Heart left ventricle (tissue), 16 donors: Measurements from ENCODE around the gene ZNF140. TPM values are rescaled to one million over a fixed set of nuclear protein-coding genes. Genes with fewer than 3 reads are reported as not detected.

ENCODE experiments used
- ATAC-seq, 4 donors: fragments of 200-7000 bp; cut with Tn5 transposase; one replicate each; pipeline ENCODE4 v1.9.1; 2020 to 2022; ENCODE audit warnings: moderate library complexity in 4 of 4, mild to moderate bottlenecking in 3 of 4, moderate number of reproducible peaks in 1 of 4
- DNase-seq, 5 donors: peaks; one replicate each; pipeline ENCODE4 v3.0.0-alpha.2; 2020
- H3K27ac ChIP-seq, 12 donors: fragments of 200-600 bp; sonication (generic) in 4 of 12; one replicate each; pipeline versions ENCODE4 v1.5.0 to v1.8.0; 2016 to 2022; ENCODE audit warnings: mild to moderate bottlenecking in 2 of 12
- H3K27me3 ChIP-seq, 9 donors: fragments of 200-600 bp; sonication (generic) in 2 of 9; one replicate each; pipeline versions ENCODE4 v1.5.1 to v1.8.0; 2016 to 2022; ENCODE audit warnings: mild to moderate bottlenecking in 3 of 9
- H3K36me3 ChIP-seq, 9 donors: fragments of 200-600 bp; sonication (generic) in 2 of 9; one replicate each; pipeline versions ENCODE4 v1.5.0 to v1.8.0; 2018 to 2022; ENCODE audit warnings: mild to moderate bottlenecking in 2 of 9
- H3K4me1 ChIP-seq, 12 donors: fragments of 200-600 bp; sonication (generic) in 4 of 12; one replicate each; pipeline versions ENCODE4 v1.5.0 to v1.8.0; 2016 to 2022; ENCODE audit warnings: mild to moderate bottlenecking in 3 of 12
- H3K4me3 ChIP-seq, 12 donors: fragments of 200-600 bp; sonication (generic) in 4 of 12; one replicate each; pipeline versions ENCODE4 v1.5.0 to v1.8.0; 2017 to 2022; ENCODE audit warnings: mild to moderate bottlenecking in 9 of 12, moderate library complexity in 4 of 12
- H3K9me3 ChIP-seq, 12 donors: fragments of 200-600 bp; sonication (generic) in 4 of 12; one replicate each; pipeline versions ENCODE4 v1.5.0 to v1.8.0; 2016 to 2022; ENCODE audit warnings: mild to moderate bottlenecking in 1 of 12
- CTCF ChIP-seq, 12 donors: fragments of 200-600 bp; sonication (generic) in 4 of 12; IDR thresholded peaks; one replicate each; pipeline versions ENCODE4 v1.5.0 to v1.8.0; 2018 to 2022; ENCODE audit warnings: antibody characterized with exemption in 12 of 12, mild to moderate bottlenecking in 5 of 12
- POLR2A ChIP-seq, 2 donors: fragments of 450-650 bp; IDR thresholded peaks; one replicate each; pipeline ENCODE4 v1.6.1; 2017; ENCODE audit warnings: antibody characterized with exemption in 2 of 2, mild to moderate bottlenecking in 2 of 2, moderate library complexity in 2 of 2
- WGBS, 4 donors: extraction: QIAGEN DNeasy Blood & Tissue Kit in 2 of 4; methylation state at CpG; one replicate each; pipeline versions ENCODE4 v1.1.5 to v1.1.7; 2013 to 2018; 5-methylcytosine and 5-hydroxymethylcytosine counted together
- intact Hi-C, 10 donors: fragments of 100-400 bp; cut with DNase I; formaldehyde crosslinking; loops; one replicate each; pipeline versions ENCODE4 v1.11.1 to v1.14.2; 2022
- polyA plus RNA-seq, 2 donors: library from polyadenylated mRNA; stranded (reverse); fragments of 200-250 nt; gene quantifications; one replicate each; pipeline ENCODE4 v1.2.3, GENCODE V29; 2013
- total RNA-seq, 9 donors: library from RNA; depleted of rRNA in 2 of 9; stranded (reverse); fragments of >200 nt in 2 of 9; fragmentation: NEBNext Ultra II Directional in 3 of 9; extraction: Animal tissue kit (Norgen Biotek cat#: 25700) in 3 of 9; gene quantifications; one replicate each; pipeline versions ENCODE4 v1.1.0 to v1.2.4, GENCODE V29; 2016 to 2023
- donor health status: ischemic (EF 13 %, LVEDD 7.1; RV severe dilation, severe dysfunction).
- donor health status: healthy with polysubstance abuse.
- donor health status: DM: no; HTN: yes; CAD: no.
- donor health status: DM: no; HTN: no; CAD: no.
- donor health status: ischemic (EF 25% LVEDD 6.9; RV normal size, moderate dysfunction).
- donor health status: ischemic (EF 25% LVEDD 5.7; RV mildly dilated, moderate dysfunction).
- donor health status: healthy.
- donor health status: DM: yes; HTN: yes; CAD: no.
- donor health status: ischemic (EF 35%, LVEDD 5.7; RV mildly dilated, moderate dysfunction).
- donor health status: nonischemic (EF 11% LVEDD 7.7; RV severe dilation, severe dysfunction).
- donor health status: DM: yes; HTN: yes; CAD: no.
- donor health status: PGD.
- donor health status: ischemic (EF 29% LVEDD 5.4; RV normal size, mild dysfunction).
- donor health status: nonischemic (EF 23%, LVEDD 6.1; RV moderate dilation, normal function).

ZNF140 gene
- total and polyA plus RNA-seq, 11 donors = 6.5 to 13.0 (median 8.7) TPM

- H3K27me3 ChIP-seq = no peaks in the 10 kb centered on the region
- no peak overlapping the region for H3K27ac ChIP-seq
- H3K4me1 ChIP-seq = no peaks in the 10 kb centered on the region
- no peak for ATAC-seq
- 98 to 100% (median 99%) methylated on average over 1 of the region's 1 CpG for WGBS, 4 donors
- no peak for TF ChIP-seq POLR2A (IDR thresholded peaks at IDR 0.05)
- TF ChIP-seq CTCF (IDR thresholded peaks at IDR 0.05) = no peak
- no peak overlapping the region for H3K4me3 ChIP-seq
- peaks cover 39 to 100% (median 99%) of the 10 kb centered on the region in 12 donors for H3K9me3 ChIP-seq
- DNase-seq = no peak
- intact Hi-C loops = no loop called here
- peaks cover 0 to 80% (median 11%) of the 10 kb centered on the region in 9 donors for H3K36me3 ChIP-seq
Measured at GRCh38 chr12:133061954-133062353, 18.8 kb upstream of the ZNF140 start.

GRCh38 chr12:133063556-133063955 is 17.2 kb upstream of the ZNF140 start:
- TF ChIP-seq POLR2A (IDR thresholded peaks at IDR 0.05) (no peak), CTCF (IDR thresholded peaks at IDR 0.05) (no peak)
- ATAC-seq (no peak), DNase-seq (no peak)
- no peak overlapping the region for H3K4me3 ChIP-seq
- H3K27me3 ChIP-seq = no peaks in the 10 kb centered on the region
- peaks cover 28 to 100% (median 99%) of the 10 kb centered on the region in 12 donors for H3K9me3 ChIP-seq
- peaks cover 0 to 64% (median 0%) of the 10 kb centered on the region in 9 donors for H3K36me3 ChIP-seq
- 90 to 100% (median 97%) methylated on average over 1 of the region's 1 CpG for WGBS, 4 donors
- intact Hi-C loops = no loop called here
- H3K4me1 ChIP-seq = no peaks in the 10 kb centered on the region
- no peak overlapping the region for H3K27ac ChIP-seq

GRCh38 chr12:133073836-133074235 is 6.9 kb upstream of the ZNF140 start:
- intact Hi-C loops = no loop called here
- ATAC-seq (no peak), DNase-seq (no peak)
- H3K36me3 ChIP-seq = no peaks in the 10 kb centered on the region
- H3K27ac ChIP-seq = no peak overlapping the region
- WGBS, 4 donors = 81 to 87% (median 82%) methylated on average over 2 of the region's 2 CpGs
- no peak for TF ChIP-seq POLR2A (IDR thresholded peaks at IDR 0.05)
- TF ChIP-seq CTCF (IDR thresholded peaks at IDR 0.05) = no peak
- no peaks in the 10 kb centered on the region for H3K4me1 ChIP-seq
- H3K9me3 ChIP-seq = peaks cover 4 to 100% (median 90%) of the 10 kb centered on the region in 12 donors
- no peak overlapping the region for H3K4me3 ChIP-seq
- no peaks in the 10 kb centered on the region for H3K27me3 ChIP-seq

- H3K9me3 ChIP-seq = peaks cover 0 to 85% (median 76%) of the 10 kb centered on the region in 12 donors
- DNase-seq (peak; percentile 98 to 100 (median 99)), ATAC-seq (peak; percentile 94 to 97 (median 94))
- no peaks in the 10 kb centered on the region for H3K27me3 ChIP-seq
- peak overlapping the region; percentile 91 to 99 (median 97) for H3K27ac ChIP-seq
- peak overlapping the region; percentile 53 to 96 (median 84) for H3K4me3 ChIP-seq
- H3K36me3 ChIP-seq = peaks cover 0 to 34% (median 27%) of the 10 kb centered on the region in 9 donors
- TF ChIP-seq CTCF (IDR thresholded peaks at IDR 0.05) (peak in 1 of 12 donors; percentile 4), POLR2A (IDR thresholded peaks at IDR 0.05) (no peak)
- intact Hi-C loops = loop anchor here in 9 of 10 donors (1.0 to 5.0 kb wide), 11 partner anchors 43 to 172 kb away; partner anchors contain the start of genes ZNF10 (in 6 of the 9), ZNF84 (in 6 of the 9), ZNF891 (in 6 of the 9) and ZNF26 (in 5 of the 9)
- 0% methylated on average over 21 to 22 of the region's 22 CpGs for WGBS, 4 donors
- peaks cover 0 to 22% (median 9%) of the 10 kb centered on the region in 12 donors for H3K4me1 ChIP-seq
Measured at GRCh38 chr12:133080026-133080367, 726 bp upstream of the ZNF140 start.
